Lung (tissue), 12 donors: ENCODE measurements around the gene DPP6. TPM values are rescaled to one million over a fixed set of nuclear protein-coding genes. Genes with fewer than 3 reads are reported as not detected.

ENCODE experiments used
- ATAC-seq: fragments of 200-7000 bp; cut with Tn5 transposase; one replicate; pipeline ENCODE4 v1.9.1; 2020; ENCODE audit warnings: moderate number of reproducible peaks; ENCODE audit not compliant: insufficient read depth, low FRiP score
- DNase-seq, 3 donors: peaks; one replicate each; pipeline ENCODE4 v3.0.0-alpha.2; 2013 to 2017
- H3K27ac ChIP-seq, 2 donors: one replicate each; pipeline ENCODE4 v1.5.1; 2013; ENCODE audit warnings: mild to moderate bottlenecking in 2 of 2, moderate library complexity in 2 of 2, control low read depth in 1 of 2, inconsistent platforms in 1 of 2, low read depth in 1 of 2, low read length in 1 of 2
- H3K27me3 ChIP-seq, 3 donors: one replicate each; pipeline ENCODE4 v1.5.1; 2013; ENCODE audit warnings: low read length in 2 of 3; ENCODE audit not compliant: control insufficient read depth in 3 of 3, insufficient read depth in 3 of 3
- H3K36me3 ChIP-seq, 4 donors: one replicate each; pipeline ENCODE4 v1.5.1; 2013; ENCODE audit warnings: low read length in 4 of 4, mild to moderate bottlenecking in 1 of 4, moderate library complexity in 1 of 4; ENCODE audit not compliant: control insufficient read depth in 4 of 4, insufficient read depth in 4 of 4
- H3K4me1 ChIP-seq, 5 donors: one replicate each; pipeline ENCODE4 v1.5.1; 2013; ENCODE audit warnings: low read length in 5 of 5, mild to moderate bottlenecking in 2 of 5, moderate library complexity in 1 of 5; ENCODE audit not compliant: control insufficient read depth in 5 of 5, insufficient read depth in 5 of 5
- H3K4me3 ChIP-seq: one replicate; pipeline ENCODE4 v1.5.1; 2013; ENCODE audit warnings: mild to moderate bottlenecking, control low read depth, moderate library complexity
- H3K9ac ChIP-seq, 2 donors: one replicate each; pipeline ENCODE4 v1.5.1; 2013; ENCODE audit warnings: low read length in 2 of 2, control low read depth in 1 of 2; ENCODE audit not compliant: insufficient read depth in 1 of 2
- H3K9me3 ChIP-seq, 4 donors: one replicate each; pipeline ENCODE4 v1.5.1; 2013; ENCODE audit warnings: low read length in 3 of 4, mild to moderate bottlenecking in 1 of 4, moderate library complexity in 1 of 4; ENCODE audit not compliant: control insufficient read depth in 4 of 4, insufficient read depth in 3 of 4
- CTCF ChIP-seq: IDR thresholded peaks from 2 replicates; pipeline ENCODE4 v1.5.1; 2012; ENCODE audit warnings: mild to moderate bottlenecking; ENCODE audit errors: control extremely low read depth, extremely low read depth
- WGBS, 2 donors: extraction: QIAGEN DNeasy Blood & Tissue Kit; methylation state at CpG; one replicate each; pipeline ENCODE4 v1.1.7; 2013; 5-methylcytosine and 5-hydroxymethylcytosine counted together
- polyA plus RNA-seq, 2 donors: library from polyadenylated mRNA; stranded (reverse); fragments of 200-250 nt; gene quantifications; one replicate each; pipeline ENCODE4 v1.2.1, GENCODE V29; 2013
- total RNA-seq, 2 donors: library from RNA; depleted of rRNA in 1 of 2; stranded (reverse); fragments of >200 nt in 1 of 2; gene quantifications; one replicate each; pipeline ENCODE4 v1.2.1, GENCODE V29; 2014 to 2021
- donor health status: control.
- donor health status: control.
- donor health status: Bipolar disorder and iron deficiency.
- donor health status: healthy.
- donor health status: DM: yes; HTN: yes; CAD: no.

The DPP6 gene
- total and polyA plus RNA-seq, 4 donors: 0.08 to 1.3 (median 0.75) TPM

- Histone ChIP-seq H3K36me3 (no peaks in the 10 kb centered on the region), H3K4me3 (no peak overlapping the region), H3K4me1 (no peaks in the 10 kb centered on the region), H3K9me3 (peaks cover 0 to 5% (median 0%) of the 10 kb centered on the region in 4 donors), H3K9ac (no peak overlapping the region), H3K27ac (no peak overlapping the region), H3K27me3 (no peaks in the 10 kb centered on the region)
- ATAC-seq (no peak), DNase-seq (no peak)
- 73 to 82% methylated on average over 4 of the region's 4 CpGs for WGBS, 2 donors
- TF ChIP-seq CTCF: no peak
Observed at GRCh38 chr7:154388412-154388811, 336.2 kb downstream of the DPP6 start.

GRCh38 chr7:154388999-154389398 is 336.8 kb downstream of the DPP6 start:
- peaks cover 0 to 5% (median 0%) of the 10 kb centered on the region in 4 donors for H3K9me3 ChIP-seq
- H3K9ac ChIP-seq: no peak overlapping the region
- no peaks in the 10 kb centered on the region for H3K27me3 ChIP-seq
- no peak overlapping the region for H3K27ac ChIP-seq
- no peaks in the 10 kb centered on the region for H3K36me3 ChIP-seq
- H3K4me3 ChIP-seq: no peak overlapping the region
- TF ChIP-seq CTCF: no peak
- 54 to 66% methylated on average over 10 of the region's 10 CpGs for WGBS, 2 donors
- no peak for ATAC-seq
- no peak for DNase-seq
- no peaks in the 10 kb centered on the region for H3K4me1 ChIP-seq

GRCh38 chr7:154390961-154391360 is 338.8 kb downstream of the DPP6 start:
- Histone ChIP-seq H3K27ac (no peak overlapping the region), H3K9me3 (peaks cover 0 to 5% (median 0%) of the 10 kb centered on the region in 4 donors), H3K4me3 (no peak overlapping the region), H3K36me3 (no peaks in the 10 kb centered on the region), H3K9ac (no peak overlapping the region), H3K27me3 (no peaks in the 10 kb centered on the region), H3K4me1 (no peaks in the 10 kb centered on the region)
- no peak for ATAC-seq
- DNase-seq: no peak
- WGBS, 2 donors: 95 to 97% methylated on average over 17 of the region's 17 CpGs
- no peak for TF ChIP-seq CTCF

- H3K27ac ChIP-seq: no peak overlapping the region
Observed at GRCh38 chr7:154394804-154395203, 342.6 kb downstream of the DPP6 start.

More at GRCh38 chr7:154394804-154395203, 342.6 kb downstream of the DPP6 start:
- 84 to 91% methylated on average over 2 of the region's 2 CpGs for WGBS, 2 donors
- Histone ChIP-seq H3K4me1 (peaks cover 0 to 3% (median 0%) of the 10 kb centered on the region in 5 donors), H3K9me3 (peaks cover 0 to 4% (median 0%) of the 10 kb centered on the region in 4 donors), H3K27me3 (no peaks in the 10 kb centered on the region), H3K4me3 (no peak overlapping the region), H3K9ac (no peak overlapping the region), H3K36me3 (no peaks in the 10 kb centered on the region)
- ATAC-seq (no peak), DNase-seq (no peak)
- TF ChIP-seq CTCF: no peak
